ENCODE measurements around the gene VSTM5. TPM values are rescaled to one million over a fixed set of nuclear protein-coding genes. Genes with fewer than 3 reads are reported as not detected.
A peak's percentile ranks its signal among the peaks of the same experiment; 100 is the strongest.

Gene VSTM5
- total and polyA plus RNA-seq, 2 donors (not counting 3 experiments of a cell fraction or from before 2014, with no cell fraction given), result 0.03 TPM; not detected in 1

GRCh38 chr11:93784935-93785360 is 65.5 kb downstream of the VSTM5 start:
- H2AFZ ChIP-seq (ENCODE audit: low read depth, low read length), result peak overlapping the region; percentile 71
- peak overlapping the region; percentile 87 for H3K27ac ChIP-seq (ENCODE audit: insufficient read depth, low read depth, low read length)
- peaks cover 5% of the 10 kb centered on the region for H4K20me1 ChIP-seq (replicated peaks; ENCODE audit: control insufficient read depth, extremely low read depth, insufficient read depth, low read length)
- peaks cover 55% of the 10 kb centered on the region for H3K79me2 ChIP-seq (ENCODE audit: control insufficient read depth, insufficient read depth, low read length)
- no peaks in the 10 kb centered on the region for H3K9me1 ChIP-seq (replicated peaks; ENCODE audit: control insufficient read depth, extremely low read depth, insufficient read depth, low read length)
- H3K9me3 ChIP-seq (replicated peaks; ENCODE audit: control insufficient read depth, insufficient read depth, low read length), result no peaks in the 10 kb centered on the region
- CTCF ChIA-PET, result interaction anchor here (0.9 kb wide), 1 partner anchor 10 kb away, joined by 3 read pairs; no protein-coding TSS in a partner anchor
- peaks cover 0 to 2% of the 10 kb centered on the region in 2 experiments for H3K36me3 ChIP-seq (ENCODE audit: control insufficient read depth in 2 of 2, extremely low read depth in 1 of 2, insufficient read depth in 2 of 2, low read length in 2 of 2)
- intact Hi-C loops (cut with micrococcal nuclease) (loop anchor here (1.0 to 10.0 kb wide), 3 partner anchors 44 to 550 kb away; partner anchors contain the start of genes C11orf54, CEP295 and TAF1D), dilution Hi-C loops (cut with MboI; ENCODE audit: extremely low pct_ligation_motif_present, low sequenced_read_pairs) (no loop called here)
- no peak for FAIRE-seq
- TF ChIP-seq POLR2A (IDR thresholded peaks at IDR 0.05; ENCODE audit: low read depth, low read length) (no peak), EZH2 (IDR thresholded peaks at IDR 0.05; ENCODE audit: borderline replicate concordance, low read depth, low read length, severe bottlenecking) (no peak), MAX (IDR thresholded peaks at IDR 0.05; ENCODE audit: insufficient read depth, insufficient read length) (no peak), FOS (IDR thresholded peaks at IDR 0.05; ENCODE audit: borderline replicate concordance, insufficient read depth, low read length) (no peak), CTCF (IDR thresholded peaks at IDR 0.05; ENCODE audit: extremely low read depth in 1 of 2, insufficient read depth in 1 of 2, low read depth in 1 of 2, low read length in 2 of 2) (no peak)
- POLR2A ChIA-PET, result no interaction called here
- H3K27me3 ChIP-seq (ENCODE audit: control insufficient read depth in 2 of 2, insufficient read depth in 2 of 2, low read length in 2 of 2), result no peaks in the 10 kb centered on the region
- DNase-seq (ENCODE audit: low read depth, low spot score), result no peak
- H3K4me2 ChIP-seq (ENCODE audit: insufficient read depth, low read length), result peak overlapping the region; percentile 52
- H3K9ac ChIP-seq (replicated peaks; ENCODE audit: extremely low read depth, insufficient read depth, low read length), result peak overlapping the region; percentile 97
- H3K4me3 ChIP-seq (replicated peaks in 1 of 3; ENCODE audit: insufficient read depth in 1 of 3, low read depth in 1 of 3, low read length in 3 of 3), result peak overlapping the region; percentile 81 to 96 (median 85)
- no TSS peak for BruUV-seq (replicated peaks)
- peaks cover 22% of the 10 kb centered on the region for H3K4me1 ChIP-seq (ENCODE audit: control insufficient read depth, extremely low read depth, insufficient read depth, low read length)

All from endothelial cell of umbilical vein (primary cell).